ENCODE data around the gene STAG3. TPM values are rescaled to one million over a fixed set of nuclear protein-coding genes. Genes with fewer than 3 reads are reported as not detected.

STAG3 gene
- total RNA-seq, 1 experiment from 2014 or later, result 3.1 TPM

GRCh38 chr7:100210805-100211204, 33.1 kb downstream of the STAG3 start:
- Histone ChIP-seq H3K9me3 (ENCODE audit: control insufficient read depth, low read depth, low read length) (no peaks in the 10 kb centered on the region), H3T11ph (ENCODE audit: low read length) (no peak overlapping the region), H3K23ac (ENCODE audit: insufficient read length, low read depth, low read length) (no peak overlapping the region), H4K8ac (replicated peaks; ENCODE audit: insufficient read length, low read depth, low read length) (no peak overlapping the region), H3K18ac (ENCODE audit: insufficient read length, low read depth, low read length) (no peak overlapping the region), H4K5ac (ENCODE audit: insufficient read length, low read depth, low read length) (no peak overlapping the region), H3K79me1 (ENCODE audit: insufficient read depth, low read depth, low read length, poor library complexity, severe bottlenecking) (no peaks in the 10 kb centered on the region), H2BK12ac (ENCODE audit: insufficient read length, low read depth, low read length) (no peak overlapping the region), H3K27me3 (ENCODE audit: insufficient read depth, low read length) (peaks cover 3% of the 10 kb centered on the region; the same call in 1 of the 2 replicates), H4K20me1 (ENCODE audit: control insufficient read depth, insufficient read depth, insufficient read length) (no peaks in the 10 kb centered on the region), H4K91ac (ENCODE audit: insufficient read length, low read depth, low read length) (no peak overlapping the region), H2BK5ac (ENCODE audit: insufficient read length, low read length) (no peak overlapping the region), H2BK120ac (ENCODE audit: low read depth, low read length, poor library complexity, severe bottlenecking) (no peak overlapping the region), H3K4me2 (ENCODE audit: insufficient read depth, insufficient read length, low read length) (no peak overlapping the region), H3K4me1 (ENCODE audit: insufficient read depth, low read length) (no peaks in the 10 kb centered on the region), H3K23me2 (ENCODE audit: insufficient read length, low read depth, low read length, poor library complexity, severe bottlenecking) (no peaks in the 10 kb centered on the region), H2AFZ (ENCODE audit: low read length) (no peak overlapping the region), H3K9ac (ENCODE audit: extremely low read depth, insufficient read length, low read length) (no peak overlapping the region), H2BK15ac (ENCODE audit: low read depth, low read length) (no peak overlapping the region), H3K79me2 (ENCODE audit: insufficient read depth, low read length) (no peaks in the 10 kb centered on the region), H2AK5ac (ENCODE audit: insufficient read length, low read length) (no peak overlapping the region), H3K4ac (ENCODE audit: low read depth, low read length) (no peak overlapping the region), H2BK20ac (ENCODE audit: low read depth, low read length, poor library complexity, severe bottlenecking) (no peak overlapping the region), H3K14ac (ENCODE audit: insufficient read depth, low read length) (no peak overlapping the region), H3K56ac (ENCODE audit: insufficient read length, low read depth, low read length) (no peak overlapping the region), H3K27ac (ENCODE audit: insufficient read length, low read depth, low read length) (no peak overlapping the region)
- DNase-seq, result no peak
- peaks cover 73% of the 10 kb centered on the region for H3K27me3 Mint-ChIP-seq (ENCODE audit: low read depth)
- H3K9me3 Mint-ChIP-seq, result no peaks in the 10 kb centered on the region
- H3K4me3 Mint-ChIP-seq, result no peak overlapping the region
- TF ChIP-seq CTCF (conservative IDR thresholded peaks at IDR 0.05), result no peak
- no peak overlapping the region for H3K27ac Mint-ChIP-seq
- H3K36me3 Mint-ChIP-seq (ENCODE audit: insufficient read depth in 1 of 3, low read depth in 3 of 3), result no peaks in the 10 kb centered on the region
- no CpG with 5 or more reads among the region's 5 CpGs for WGBS (ENCODE audit: extremely low coverage, insufficient read length, low lambda C conversion rate)
- peaks cover 10 to 29% of the 10 kb centered on the region in 2 experiments for H3K4me1 Mint-ChIP-seq

All from H9 (cell line).